HepG2 (cell line): ENCODE data around the gene SLIT3.

ENCODE experiments used
- CHD2 ChIP-seq: IDR thresholded peaks from 2 replicates; pipeline ENCODE4 v1.6.1; 2011; ENCODE audit warnings: low read depth, low read length, improper control_type of control experiment
- CTCF ChIP-seq: sonication (generic); formaldehyde crosslinking; IDR thresholded peaks from 2 replicates; pipeline ENCODE4 v1.5.0; 2020; ENCODE audit warnings: mild to moderate bottlenecking, missing genetic modification reagents, moderate library complexity
- HDAC2 ChIP-seq: sonication (generic); formaldehyde crosslinking; IDR thresholded peaks from 2 replicates; pipeline ENCODE4 v1.4.0; 2020; ENCODE audit warnings: missing genetic modification reagents
- HOMEZ ChIP-seq: IDR thresholded peaks from 2 replicates; pipeline ENCODE4 v1.6.1; 2016; ENCODE audit warnings: low read depth
- NFE2L1 ChIP-seq: sonication (generic); formaldehyde crosslinking; IDR thresholded peaks from 2 replicates; pipeline ENCODE4 v1.4.0; 2020; ENCODE audit warnings: missing genetic modification reagents, mild to moderate bottlenecking, borderline replicate concordance
- POLR2AphosphoS5 ChIP-seq: IDR thresholded peaks from 2 replicates; pipeline ENCODE4 v1.6.1; 2012; ENCODE audit warnings: low read depth, low read length
- ZBTB1 ChIP-seq: sonication (generic); formaldehyde crosslinking; IDR thresholded peaks from 2 replicates; pipeline ENCODE4 v1.4.0; 2020; ENCODE audit warnings: missing genetic modification reagents, borderline replicate concordance
- ZBTB43 ChIP-seq: sonication (generic); formaldehyde crosslinking; conservative IDR thresholded peaks from 2 replicates; pipeline ENCODE4 v1.4.0; 2020; ENCODE audit warnings: missing genetic modification reagents
- ZNF629 ChIP-seq: sonication (generic); formaldehyde crosslinking; conservative IDR thresholded peaks from 2 replicates; pipeline ENCODE4 v1.5.0; 2020; ENCODE audit warnings: missing genetic modification reagents
- ZNF687 ChIP-seq: sonication (generic); formaldehyde crosslinking; IDR thresholded peaks from 2 replicates; pipeline ENCODE4 v1.5.1; 2020; ENCODE audit warnings: mild to moderate bottlenecking, missing genetic modification reagents, moderate library complexity
- TF ChIP-seq, protein P1 (sequence below): sonication (generic); formaldehyde crosslinking; IDR thresholded peaks from 2 replicates; pipeline ENCODE4 v1.5.0; 2020; ENCODE audit warnings: mild to moderate bottlenecking, missing genetic modification reagents
- TF ChIP-seq, protein P2 (sequence below), 2 experiments: sonication (generic) in 1 of 2; formaldehyde crosslinking in 1 of 2; IDR thresholded peaks; 2 replicates each; pipeline versions ENCODE4 v1.5.1 to v1.6.1; 2011 to 2020; ENCODE audit warnings: borderline replicate concordance in 1 of 2, low read depth in 1 of 2, low read length in 1 of 2, mild to moderate bottlenecking in 1 of 2, missing genetic modification reagents in 1 of 2, moderate library complexity in 1 of 2

DNA sequence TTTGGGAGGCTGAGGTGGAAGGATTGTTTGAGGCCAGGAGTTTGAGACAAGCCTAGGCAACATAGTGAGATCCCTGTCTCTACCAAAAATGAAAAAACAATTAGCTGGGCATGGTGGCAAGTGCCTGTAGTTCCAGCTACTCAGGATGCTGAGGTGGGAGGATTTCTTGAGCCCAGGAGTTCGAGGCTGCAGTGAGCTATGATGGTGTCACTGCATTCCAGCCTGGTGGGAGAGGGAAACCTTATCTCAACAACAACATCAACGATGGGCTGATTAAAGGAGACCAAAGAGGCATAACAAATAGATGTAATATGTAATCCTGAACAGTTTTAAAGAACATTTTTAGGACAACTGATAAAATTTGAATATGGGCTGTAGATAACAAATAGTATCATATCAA, 687.5 kb downstream of the SLIT3 start:
- TF ChIP-seq POLR2AphosphoS5 (no peak), ZBTB43 (no peak), ZNF687 (CRISPR knock-in tag) (no peak), CHD2 (no peak), NFE2L1 (CRISPR knock-in tag) (no peak), ZNF629 (no peak), CTCF (no peak), HDAC2 (CRISPR knock-in tag) (no peak), HOMEZ (no peak), ZBTB1 (no peak)
- TF ChIP-seq, protein P1, sequence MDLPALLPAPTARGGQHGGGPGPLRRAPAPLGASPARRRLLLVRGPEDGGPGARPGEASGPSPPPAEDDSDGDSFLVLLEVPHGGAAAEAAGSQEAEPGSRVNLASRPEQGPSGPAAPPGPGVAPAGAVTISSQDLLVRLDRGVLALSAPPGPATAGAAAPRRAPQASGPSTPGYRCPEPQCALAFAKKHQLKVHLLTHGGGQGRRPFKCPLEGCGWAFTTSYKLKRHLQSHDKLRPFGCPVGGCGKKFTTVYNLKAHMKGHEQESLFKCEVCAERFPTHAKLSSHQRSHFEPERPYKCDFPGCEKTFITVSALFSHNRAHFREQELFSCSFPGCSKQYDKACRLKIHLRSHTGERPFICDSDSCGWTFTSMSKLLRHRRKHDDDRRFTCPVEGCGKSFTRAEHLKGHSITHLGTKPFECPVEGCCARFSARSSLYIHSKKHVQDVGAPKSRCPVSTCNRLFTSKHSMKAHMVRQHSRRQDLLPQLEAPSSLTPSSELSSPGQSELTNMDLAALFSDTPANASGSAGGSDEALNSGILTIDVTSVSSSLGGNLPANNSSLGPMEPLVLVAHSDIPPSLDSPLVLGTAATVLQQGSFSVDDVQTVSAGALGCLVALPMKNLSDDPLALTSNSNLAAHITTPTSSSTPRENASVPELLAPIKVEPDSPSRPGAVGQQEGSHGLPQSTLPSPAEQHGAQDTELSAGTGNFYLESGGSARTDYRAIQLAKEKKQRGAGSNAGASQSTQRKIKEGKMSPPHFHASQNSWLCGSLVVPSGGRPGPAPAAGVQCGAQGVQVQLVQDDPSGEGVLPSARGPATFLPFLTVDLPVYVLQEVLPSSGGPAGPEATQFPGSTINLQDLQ (CRISPR knock-in tag), result no peak
- TF ChIP-seq, protein P2, sequence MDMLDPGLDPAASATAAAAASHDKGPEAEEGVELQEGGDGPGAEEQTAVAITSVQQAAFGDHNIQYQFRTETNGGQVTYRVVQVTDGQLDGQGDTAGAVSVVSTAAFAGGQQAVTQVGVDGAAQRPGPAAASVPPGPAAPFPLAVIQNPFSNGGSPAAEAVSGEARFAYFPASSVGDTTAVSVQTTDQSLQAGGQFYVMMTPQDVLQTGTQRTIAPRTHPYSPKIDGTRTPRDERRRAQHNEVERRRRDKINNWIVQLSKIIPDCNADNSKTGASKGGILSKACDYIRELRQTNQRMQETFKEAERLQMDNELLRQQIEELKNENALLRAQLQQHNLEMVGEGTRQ (IDR thresholded peaks at IDR 0.05; ENCODE audit: low read depth, low read length), result no peak
- TF ChIP-seq, protein P2 (CRISPR knock-in tag; IDR thresholded peaks at IDR 0.05; ENCODE audit: borderline replicate concordance), result no peak
